ENCODE measurements around the gene C1orf116. TPM values are rescaled to one million over a fixed set of nuclear protein-coding genes. Genes with fewer than 3 reads are reported as not detected.

C1orf116 gene
- total RNA-seq, 1 donor from 2014 or later, result not detected

DNA sequence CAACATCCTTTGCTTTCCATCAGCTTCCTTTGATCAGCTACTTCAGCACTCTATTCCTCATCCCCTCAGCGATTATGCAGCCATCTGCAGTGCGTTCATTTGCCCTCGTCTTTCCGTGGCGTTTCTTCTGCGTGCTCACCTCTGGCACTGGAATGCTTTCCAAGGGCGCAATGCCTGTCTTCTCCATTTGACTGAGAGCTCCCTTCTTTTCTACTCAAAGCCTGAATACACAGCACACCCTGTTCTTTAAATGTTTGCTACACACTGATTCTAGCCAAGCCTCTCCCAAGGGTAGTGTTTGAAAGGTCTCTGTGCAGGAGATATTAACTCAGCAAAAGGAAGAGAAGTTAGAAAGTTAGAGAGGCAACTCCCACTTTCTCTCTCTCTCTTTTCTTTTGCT lies 22.6 kb downstream of the C1orf116 start:
- TF ChIP-seq, protein P1, sequence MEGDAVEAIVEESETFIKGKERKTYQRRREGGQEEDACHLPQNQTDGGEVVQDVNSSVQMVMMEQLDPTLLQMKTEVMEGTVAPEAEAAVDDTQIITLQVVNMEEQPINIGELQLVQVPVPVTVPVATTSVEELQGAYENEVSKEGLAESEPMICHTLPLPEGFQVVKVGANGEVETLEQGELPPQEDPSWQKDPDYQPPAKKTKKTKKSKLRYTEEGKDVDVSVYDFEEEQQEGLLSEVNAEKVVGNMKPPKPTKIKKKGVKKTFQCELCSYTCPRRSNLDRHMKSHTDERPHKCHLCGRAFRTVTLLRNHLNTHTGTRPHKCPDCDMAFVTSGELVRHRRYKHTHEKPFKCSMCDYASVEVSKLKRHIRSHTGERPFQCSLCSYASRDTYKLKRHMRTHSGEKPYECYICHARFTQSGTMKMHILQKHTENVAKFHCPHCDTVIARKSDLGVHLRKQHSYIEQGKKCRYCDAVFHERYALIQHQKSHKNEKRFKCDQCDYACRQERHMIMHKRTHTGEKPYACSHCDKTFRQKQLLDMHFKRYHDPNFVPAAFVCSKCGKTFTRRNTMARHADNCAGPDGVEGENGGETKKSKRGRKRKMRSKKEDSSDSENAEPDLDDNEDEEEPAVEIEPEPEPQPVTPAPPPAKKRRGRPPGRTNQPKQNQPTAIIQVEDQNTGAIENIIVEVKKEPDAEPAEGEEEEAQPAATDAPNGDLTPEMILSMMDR (IDR thresholded peaks at IDR 0.05), result no peak
- peaks cover 38% of the 10 kb centered on the region for H3K27me3 Mint-ChIP-seq (ENCODE audit: unreplicated experiment)
- H3K9me3 Mint-ChIP-seq (ENCODE audit: unreplicated experiment), result no peaks in the 10 kb centered on the region
- no peaks in the 10 kb centered on the region for H3K36me3 Mint-ChIP-seq (ENCODE audit: unreplicated experiment)
- peaks cover 4% of the 10 kb centered on the region for H3K4me1 Mint-ChIP-seq (ENCODE audit: unreplicated experiment)
- H3K27ac Mint-ChIP-seq (ENCODE audit: unreplicated experiment), result no peak overlapping the region
- no peak for DNase-seq (ENCODE audit: extremely low spot score, unreplicated experiment)
- no peak overlapping the region for H3K4me3 Mint-ChIP-seq (ENCODE audit: unreplicated experiment)

DNA sequence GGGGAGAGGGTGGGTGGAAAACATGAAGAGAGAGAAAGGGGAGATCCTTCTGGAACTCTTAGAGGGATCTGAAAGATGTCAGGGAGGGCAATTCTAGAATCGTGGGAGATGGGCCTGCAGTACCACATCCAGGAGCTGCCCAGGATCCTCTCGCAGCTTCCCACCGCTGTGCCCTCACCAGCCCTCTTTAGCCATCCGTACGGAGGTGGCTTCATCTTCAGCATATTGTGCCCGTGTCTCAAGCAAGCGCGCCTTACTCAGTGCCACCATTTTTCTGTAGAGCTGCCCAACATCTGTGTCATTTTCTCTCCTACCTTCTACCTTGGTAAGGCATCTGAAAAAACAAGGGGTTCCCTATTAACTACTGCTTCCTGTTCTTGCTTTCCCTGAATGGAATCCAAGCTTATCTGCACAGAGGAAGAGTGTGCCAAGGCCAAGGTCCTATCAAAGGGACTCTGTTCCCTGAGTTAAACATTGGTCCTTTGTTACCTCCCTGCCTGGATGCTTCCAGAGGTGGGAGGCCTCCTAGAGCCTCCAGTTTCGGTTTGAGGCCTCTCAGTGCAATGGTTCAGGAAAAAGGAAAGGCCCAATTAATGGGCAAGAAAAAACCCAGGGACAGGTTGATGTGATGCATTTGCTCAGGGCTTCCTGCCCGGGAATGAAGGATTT lies 23.2 kb downstream of the C1orf116 start:
- Mint-ChIP-seq H3K27me3 (ENCODE audit: unreplicated experiment) (peaks cover 32% of the 10 kb centered on the region), H3K4me3 (ENCODE audit: unreplicated experiment) (no peak overlapping the region), H3K36me3 (ENCODE audit: unreplicated experiment) (no peaks in the 10 kb centered on the region), H3K9me3 (ENCODE audit: unreplicated experiment) (no peaks in the 10 kb centered on the region), H3K4me1 (ENCODE audit: unreplicated experiment) (peaks cover 4% of the 10 kb centered on the region), H3K27ac (ENCODE audit: unreplicated experiment) (no peak overlapping the region)
- TF ChIP-seq, protein P1 (IDR thresholded peaks at IDR 0.05), result no peak
- no peak for DNase-seq (ENCODE audit: extremely low spot score, unreplicated experiment)

DNA sequence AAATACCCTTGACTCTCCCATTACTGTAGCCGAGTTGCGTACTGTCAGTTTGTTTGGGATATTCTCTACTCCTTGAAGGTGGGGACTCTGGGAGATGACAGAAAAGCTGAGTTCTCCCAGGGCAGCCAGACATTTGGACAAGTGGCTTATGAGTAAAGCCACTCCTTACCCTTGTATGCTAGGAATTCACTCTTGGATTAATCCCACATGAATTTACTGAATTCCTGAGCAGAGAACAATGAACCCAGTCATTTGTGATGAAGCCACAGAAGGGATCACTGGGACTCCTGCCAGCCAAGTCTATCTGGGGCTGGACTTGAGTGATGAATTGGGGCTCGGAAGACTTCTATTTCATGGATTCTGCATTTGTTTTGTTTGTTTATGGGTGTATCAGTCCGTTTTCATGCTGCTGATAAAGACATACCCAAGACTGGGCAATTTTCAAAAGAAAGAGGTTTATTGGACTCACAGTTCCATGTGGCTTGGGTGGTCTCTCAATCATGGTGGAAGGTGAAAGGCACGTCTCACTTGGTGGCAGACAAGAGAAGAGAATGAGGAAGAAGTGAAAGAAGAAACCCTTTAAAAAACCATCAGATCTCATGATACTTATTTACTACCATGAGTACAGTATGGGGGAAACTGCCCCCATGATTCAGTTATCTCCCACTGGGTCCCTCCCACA lies 25.1 kb downstream of the C1orf116 start:
- Mint-ChIP-seq H3K9me3 (ENCODE audit: unreplicated experiment) (no peaks in the 10 kb centered on the region), H3K4me1 (ENCODE audit: unreplicated experiment) (peaks cover 4% of the 10 kb centered on the region), H3K4me3 (ENCODE audit: unreplicated experiment) (no peak overlapping the region), H3K36me3 (ENCODE audit: unreplicated experiment) (no peaks in the 10 kb centered on the region), H3K27me3 (ENCODE audit: unreplicated experiment) (peaks cover 20% of the 10 kb centered on the region), H3K27ac (ENCODE audit: unreplicated experiment) (no peak overlapping the region)
- DNase-seq (ENCODE audit: extremely low spot score, unreplicated experiment), result no peak
- TF ChIP-seq, protein P1 (IDR thresholded peaks at IDR 0.05), result no peak

DNA sequence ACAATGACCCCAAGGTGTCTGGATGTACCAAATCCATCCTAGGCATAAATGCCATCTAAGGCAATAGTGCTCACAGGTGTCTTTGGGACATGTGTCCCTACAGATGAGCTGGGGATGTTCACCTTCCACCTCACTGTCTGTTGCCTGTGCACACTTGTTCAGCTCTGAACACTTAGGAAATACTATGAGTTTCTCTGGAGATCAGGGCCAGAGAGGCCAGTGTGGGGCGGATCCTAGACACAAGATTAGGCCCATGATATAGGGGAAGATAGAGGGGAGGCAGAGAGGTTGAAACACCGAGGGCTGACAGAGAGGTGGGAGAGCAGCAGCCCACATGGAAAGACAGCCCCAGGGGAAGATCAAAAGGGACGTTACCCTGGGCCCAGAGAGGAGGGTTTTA lies 25.6 kb downstream of the C1orf116 start:
- TF ChIP-seq, protein P1 (IDR thresholded peaks at IDR 0.05), result no peak
- DNase-seq (ENCODE audit: extremely low spot score, unreplicated experiment), result no peak
- Mint-ChIP-seq H3K27me3 (ENCODE audit: unreplicated experiment) (peaks cover 16% of the 10 kb centered on the region), H3K9me3 (ENCODE audit: unreplicated experiment) (no peaks in the 10 kb centered on the region), H3K4me1 (ENCODE audit: unreplicated experiment) (peaks cover 4% of the 10 kb centered on the region), H3K36me3 (ENCODE audit: unreplicated experiment) (no peaks in the 10 kb centered on the region), H3K27ac (ENCODE audit: unreplicated experiment) (no peak overlapping the region), H3K4me3 (ENCODE audit: unreplicated experiment) (no peak overlapping the region)

DNA sequence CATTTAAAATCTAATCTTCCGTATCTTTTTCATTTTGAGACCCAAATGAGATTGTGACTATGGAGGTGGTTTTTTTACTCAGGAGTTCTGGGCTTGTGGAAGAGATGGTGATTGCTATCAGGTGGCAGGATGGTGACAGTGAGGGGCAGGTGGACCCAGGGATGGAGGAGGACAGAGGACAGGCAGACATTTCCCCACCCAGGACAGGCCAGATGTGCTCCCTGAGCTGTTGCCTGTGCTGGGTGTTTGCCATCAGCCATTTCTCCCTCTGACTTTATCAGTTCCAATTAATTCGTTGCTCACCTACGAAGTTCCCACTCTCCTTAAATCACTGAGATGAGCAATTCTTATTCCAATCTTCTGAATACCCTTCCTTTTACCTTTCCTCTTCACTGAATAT lies 26.5 kb downstream of the C1orf116 start:
- no peak overlapping the region for H3K27ac Mint-ChIP-seq (ENCODE audit: unreplicated experiment)

More for the DNA sequence above, 26.5 kb downstream of the C1orf116 start:
- peaks cover 10% of the 10 kb centered on the region for H3K27me3 Mint-ChIP-seq (ENCODE audit: unreplicated experiment)
- DNase-seq (ENCODE audit: extremely low spot score, unreplicated experiment), result no peak
- H3K9me3 Mint-ChIP-seq (ENCODE audit: unreplicated experiment), result no peaks in the 10 kb centered on the region
- peaks cover 4% of the 10 kb centered on the region for H3K4me1 Mint-ChIP-seq (ENCODE audit: unreplicated experiment)
- no peaks in the 10 kb centered on the region for H3K36me3 Mint-ChIP-seq (ENCODE audit: unreplicated experiment)
- H3K4me3 Mint-ChIP-seq (ENCODE audit: unreplicated experiment), result no peak overlapping the region
- TF ChIP-seq, protein P1 (IDR thresholded peaks at IDR 0.05), result no peak
